Activated B cell treated with CpG ODN at 0.5 μM for 24 hours (primary cell): ENCODE data around the gene SAP30L. TPM values are rescaled to one million over a fixed set of nuclear protein-coding genes. Genes with fewer than 3 reads are reported as not detected.

Experiments
- ATAC-seq: fragments of 200-7000 bp; cut with Tn5 transposase; one replicate; pipeline ENCODE4 v1.10.0; 2021; ENCODE audit warnings: low read depth, mild to moderate bottlenecking, moderate library complexity
- CTCF ChIA-PET: fragments of 350-600 bp; sonication (Branson Sonifier 250); formaldehyde crosslinking; loops from one replicate; lab custom pipeline; 2021; ENCODE audit warnings: antibody characterized with exemption; lab: Charles Lee
- POLR2A ChIA-PET: fragments of 350-600 bp; sonication (Branson Sonifier 250); formaldehyde crosslinking; loops from one replicate; lab custom pipeline; 2021; ENCODE audit warnings: antibody characterized with exemption; lab: Charles Lee
- DNase-seq: peaks from one replicate; pipeline ENCODE4 v3.0.0; 2022
- H3K27ac Mint-ChIP-seq: one replicate; pipeline ENCODE4 v1.8.0; 2020; ENCODE audit warnings: mixed read lengths
- H3K27me3 Mint-ChIP-seq: one replicate; pipeline ENCODE4 v1.8.0; 2021; ENCODE audit warnings: mixed read lengths
- H3K36me3 Mint-ChIP-seq: one replicate; pipeline ENCODE4 v1.8.0; 2021; ENCODE audit warnings: low read depth, mixed read lengths
- H3K4me1 Mint-ChIP-seq: one replicate; pipeline ENCODE4 v1.8.0; 2021; ENCODE audit warnings: mixed read lengths
- H3K4me3 Mint-ChIP-seq: one replicate; pipeline ENCODE4 v1.8.0; 2020; ENCODE audit warnings: mild to moderate bottlenecking, mixed read lengths
- H3K9me3 Mint-ChIP-seq: one replicate; pipeline ENCODE4 v1.8.0; 2020; ENCODE audit warnings: mixed read lengths
- CTCF ChIP-seq: fragments of 200-600 bp; IDR thresholded peaks from one replicate; pipeline ENCODE4 v1.8.0; 2022; ENCODE audit warnings: antibody characterized with exemption, mild to moderate bottlenecking
- intact Hi-C: fragments of 100-400 bp; cut with micrococcal nuclease; formaldehyde crosslinking; loops from one replicate; pipeline ENCODE4 v1.15.1; 2024
- total RNA-seq: library from RNA; stranded (reverse); gene quantifications from 2 replicates; pipeline ENCODE4 v1.2.3, GENCODE V29; 2022

SAP30L gene
- total RNA-seq, 1 donor from 2014 or later: 28.9 TPM

GRCh38 chr5:154401931-154402330 is 43.9 kb upstream of the SAP30L start:
- ATAC-seq (no peak), DNase-seq (no peak)
- ChIA-PET CTCF (interaction anchor here (8.9 kb wide), 1 partner anchor 328 kb away, joined by 169 read pairs; no protein-coding TSS in a partner anchor), POLR2A (no interaction called here)
- no peaks in the 10 kb centered on the region for H3K27me3 Mint-ChIP-seq
- no peak for TF ChIP-seq CTCF
- intact Hi-C loops: loop anchor here (2.0 kb wide), 1 partner anchor 17 kb away; no protein-coding TSS in a partner anchor
- peaks cover 15% of the 10 kb centered on the region for H3K36me3 Mint-ChIP-seq
- H3K4me1 Mint-ChIP-seq: peaks cover 7% of the 10 kb centered on the region
- H3K9me3 Mint-ChIP-seq: no peaks in the 10 kb centered on the region
- H3K27ac Mint-ChIP-seq: no peak overlapping the region
- H3K4me3 Mint-ChIP-seq: no peak overlapping the region

DNA sequence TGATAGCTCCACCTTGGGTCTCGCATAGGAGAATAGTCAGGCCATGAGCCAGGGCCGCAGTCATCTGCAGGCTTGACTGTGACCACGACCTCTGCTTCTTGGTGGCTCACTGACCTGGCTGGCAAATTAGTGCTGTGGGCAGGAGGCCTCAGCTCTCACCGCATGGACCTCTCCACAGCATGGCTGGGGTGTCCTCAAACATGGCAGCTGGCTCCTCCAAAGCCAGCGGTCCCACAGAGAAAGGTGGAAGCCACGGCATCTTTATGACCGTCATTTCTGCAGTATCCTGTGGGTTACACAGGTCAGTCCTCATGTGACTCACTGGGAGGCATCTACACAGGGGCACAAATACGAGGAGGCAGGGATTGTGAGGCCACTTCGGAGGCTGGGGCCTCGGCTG is 43.2 kb upstream of the SAP30L start:
- intact Hi-C loops: loop anchor here (2.0 kb wide), 1 partner anchor 18 kb away; no protein-coding TSS in a partner anchor
- Mint-ChIP-seq H3K27me3 (no peaks in the 10 kb centered on the region), H3K4me3 (no peak overlapping the region), H3K27ac (no peak overlapping the region), H3K4me1 (peaks cover 7% of the 10 kb centered on the region), H3K36me3 (peaks cover 13% of the 10 kb centered on the region), H3K9me3 (no peaks in the 10 kb centered on the region)
- CTCF ChIA-PET: interaction anchor here (1.0 to 8.9 kb wide), 2 partner anchors 223 to 328 kb away, joined by 4 to 169 read pairs; no protein-coding TSS in a partner anchor
- POLR2A ChIA-PET: no interaction called here
- no peak for DNase-seq
- ATAC-seq: no peak
- no peak for TF ChIP-seq CTCF

GRCh38 chr5:154403234-154403633 is 42.6 kb upstream of the SAP30L start:
- DNase-seq: no peak
- no peak for TF ChIP-seq CTCF
- intact Hi-C loops: loop anchor here (2.0 kb wide), 1 partner anchor 18 kb away; no protein-coding TSS in a partner anchor
- H3K4me3 Mint-ChIP-seq: no peak overlapping the region
- ATAC-seq: no peak
- H3K9me3 Mint-ChIP-seq: no peaks in the 10 kb centered on the region
- H3K27me3 Mint-ChIP-seq: no peaks in the 10 kb centered on the region
- ChIA-PET POLR2A (no interaction called here), CTCF (interaction anchor here (1.0 to 8.9 kb wide), 6 partner anchors 17 to 429 kb away, joined by 4 to 169 read pairs (median 14); partner anchors contain the start of gene GALNT10)
- no peak overlapping the region for H3K27ac Mint-ChIP-seq
- H3K36me3 Mint-ChIP-seq: peaks cover 15% of the 10 kb centered on the region
- peaks cover 7% of the 10 kb centered on the region for H3K4me1 Mint-ChIP-seq

DNA sequence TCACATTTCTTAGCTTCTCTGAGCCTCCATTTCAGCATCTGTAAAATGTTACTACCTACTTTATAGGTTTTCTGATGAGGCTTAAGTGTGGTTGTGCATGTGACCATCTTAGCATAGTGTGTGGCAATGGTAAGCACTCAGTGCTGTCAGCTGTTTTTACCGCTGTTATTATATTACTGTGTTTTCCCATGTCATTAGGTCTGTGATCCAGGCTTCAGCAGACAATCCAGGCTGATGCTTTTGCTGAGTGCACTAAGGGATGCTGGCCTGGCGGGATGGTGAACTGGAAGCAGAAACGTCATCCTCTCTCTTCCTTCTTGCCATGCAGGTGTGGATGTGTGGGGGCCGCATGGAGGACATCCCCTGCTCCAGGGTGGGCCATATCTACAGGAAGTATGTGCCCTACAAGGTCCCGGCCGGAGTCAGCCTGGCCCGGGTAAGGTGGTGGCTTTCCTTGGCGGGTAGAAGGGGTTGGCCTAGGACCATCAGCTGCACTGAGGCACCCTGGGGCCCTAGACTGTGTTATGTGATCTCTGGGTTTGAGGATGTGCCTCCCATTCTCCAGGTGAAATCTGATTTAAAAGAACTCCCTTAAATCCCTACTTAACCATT is 41.9 kb upstream of the SAP30L start:
- Mint-ChIP-seq H3K9me3 (no peaks in the 10 kb centered on the region), H3K27me3 (no peaks in the 10 kb centered on the region), H3K4me3 (no peak overlapping the region), H3K4me1 (peaks cover 7% of the 10 kb centered on the region), H3K36me3 (peaks cover 15% of the 10 kb centered on the region), H3K27ac (no peak overlapping the region)
- ATAC-seq: no peak
- TF ChIP-seq CTCF: no peak
- intact Hi-C loops: loop anchor here (2.0 kb wide), 1 partner anchor 19 kb away; no protein-coding TSS in a partner anchor
- ChIA-PET CTCF (interaction anchor here (1.0 to 8.9 kb wide), 17 partner anchors 8 to 429 kb away, joined by 3 to 169 read pairs (median 10); partner anchors contain the start of gene GALNT10), POLR2A (interaction anchor here (2.0 to 2.4 kb wide), 2 partner anchors 214 to 331 kb away, joined by 9 to 11 read pairs; partner anchors contain the start of gene GALNT10)
- DNase-seq: no peak
